Fibroblast of lung (primary cell): ENCODE results near the gene AFMID. TPM values are rescaled to one million over a fixed set of nuclear protein-coding genes. Genes with fewer than 3 reads are reported as not detected.

ENCODE experiments used
- DNase-seq, 2 donors: peaks; one replicate each; pipeline versions ENCODE4 v3.0.0 to v3.0.0-alpha.2; 2010; ENCODE audit warnings: low read depth in 2 of 2
- H2AFZ ChIP-seq: 2 replicates; pipeline ENCODE4 v1.5.1; 2012; ENCODE audit warnings: low read length, control low read depth, inconsistent platforms
- H3K27ac ChIP-seq: 2 replicates; pipeline ENCODE4 v1.5.1; 2011; ENCODE audit warnings: low read length, control low read depth; ENCODE audit not compliant: insufficient read depth
- H3K27me3 ChIP-seq: 2 replicates; pipeline ENCODE4 v1.5.1; 2011; ENCODE audit warnings: mild to moderate bottlenecking, low read length; ENCODE audit not compliant: control insufficient read depth, insufficient read depth
- H3K36me3 ChIP-seq: 2 replicates; pipeline ENCODE4 v1.5.1; 2011; ENCODE audit warnings: low read length; ENCODE audit not compliant: control insufficient read depth, insufficient read depth
- H3K4me1 ChIP-seq: 2 replicates; pipeline ENCODE4 v1.5.1; 2011; ENCODE audit warnings: low read length; ENCODE audit not compliant: control insufficient read depth, insufficient read depth; ENCODE audit errors: extremely low read depth
- H3K4me2 ChIP-seq: 2 replicates; pipeline ENCODE4 v1.5.1; 2011; ENCODE audit warnings: low read length, control low read depth; ENCODE audit not compliant: insufficient read depth; ENCODE audit errors: extremely low read depth
- H3K4me3 ChIP-seq, 4 experiments: fragments of 200-600 bp in 1 of 4; sonication (generic) in 1 of 4; replicated peaks in 1 of 4; 2 replicates each; pipeline ENCODE4 v1.5.1; 2011 to 2016; ENCODE audit warnings: low read length in 4 of 4, low read depth in 3 of 4, mild to moderate bottlenecking in 3 of 4, control low read depth in 2 of 4, inconsistent platforms in 1 of 4, mixed read lengths in 1 of 4; ENCODE audit not compliant: insufficient read depth in 1 of 4; ENCODE audit errors: control extremely low read depth in 1 of 4
- H3K79me2 ChIP-seq: 2 replicates; pipeline ENCODE4 v1.5.1; 2012; ENCODE audit warnings: mild to moderate bottlenecking, low read length, inconsistent platforms; ENCODE audit not compliant: control insufficient read depth, insufficient read depth
- H3K9ac ChIP-seq: 2 replicates; pipeline ENCODE4 v1.5.1; 2011; ENCODE audit warnings: mild to moderate bottlenecking, low read length, control low read depth; ENCODE audit not compliant: insufficient read depth
- H3K9me3 ChIP-seq: 2 replicates; pipeline ENCODE4 v1.5.1; 2012; ENCODE audit warnings: low read depth, low read length; ENCODE audit not compliant: control insufficient read depth, insufficient read depth
- H4K20me1 ChIP-seq: 2 replicates; pipeline ENCODE4 v1.5.1; 2011; ENCODE audit warnings: low read length; ENCODE audit not compliant: control insufficient read depth, insufficient read depth; ENCODE audit errors: extremely low read depth
- CTCF ChIP-seq, 2 donors: IDR thresholded peaks in 1 of 2; conservative IDR thresholded peaks in 1 of 2; 1 replicate in 1 of 2; 2 replicates in 1 of 2; pipeline ENCODE4 v1.5.1; 2011 to 2012; ENCODE audit warnings: low read length in 2 of 2, control low read depth in 1 of 2, inconsistent platforms in 1 of 2, low read depth in 1 of 2, mild to moderate bottlenecking in 1 of 2
- EZH2 ChIP-seq: IDR thresholded peaks from 2 replicates; pipeline ENCODE4 v1.5.1; 2012; ENCODE audit warnings: low read length, control low read depth, mild to moderate bottlenecking; ENCODE audit errors: missing control alignments
- polyA plus RNA-seq, 2 donors: library from polyadenylated mRNA; depleted of rRNA in 1 of 2; stranded (reverse) in 1 of 2; unstranded in 1 of 2; fragments of >200 nt; gene quantifications; 2 replicates each; pipeline ENCODE4 v1.2.1, GENCODE V29; 2011 to 2012; ENCODE audit warnings: missing spikeins in 1 of 2
- total RNA-seq: library from RNA; depleted of rRNA; stranded (reverse); fragments of >200 nt; gene quantifications from 2 replicates; pipeline ENCODE4 v1.2.1, GENCODE V29; 2014

The AFMID gene
- total and polyA plus RNA-seq, 2 donors (not counting 1 experiment from before 2014, with no cell fraction given): 28.1 to 29.2 TPM

GRCh38 chr17:78248051-78248914, 61.1 kb downstream of the AFMID start:
- Histone ChIP-seq H3K9ac (no peak overlapping the region), H3K27me3 (peaks cover 2% of the 10 kb centered on the region), H3K79me2 (no peaks in the 10 kb centered on the region), H3K4me2 (no peak overlapping the region), H3K27ac (no peak overlapping the region), H3K36me3 (no peaks in the 10 kb centered on the region), H3K4me3 (no peak overlapping the region), H3K4me1 (peaks cover 4% of the 10 kb centered on the region), H2AFZ (no peak overlapping the region), H4K20me1 (no peaks in the 10 kb centered on the region), H3K9me3 (no peaks in the 10 kb centered on the region)
- no peak for DNase-seq
- TF ChIP-seq EZH2 (no peak), CTCF (conservative IDR thresholded peaks at IDR 0.05 in 1 of 2, IDR thresholded peaks at IDR 0.05 in 1 of 2; ENCODE audit: low read depth in 1 of 2, low read length in 2 of 2) (no peak)

GRCh38 chr17:78249074-78249817, 62.1 kb downstream of the AFMID start:
- Histone ChIP-seq H3K4me2 (no peak overlapping the region), H4K20me1 (no peaks in the 10 kb centered on the region), H3K79me2 (no peaks in the 10 kb centered on the region), H3K27ac (no peak overlapping the region), H3K27me3 (peaks cover 2% of the 10 kb centered on the region), H3K36me3 (no peaks in the 10 kb centered on the region), H3K9me3 (no peaks in the 10 kb centered on the region), H2AFZ (no peak overlapping the region), H3K4me3 (no peak overlapping the region), H3K9ac (no peak overlapping the region), H3K4me1 (peaks cover 4% of the 10 kb centered on the region)
- DNase-seq: no peak
- TF ChIP-seq EZH2 (no peak), CTCF (conservative IDR thresholded peaks at IDR 0.05 in 1 of 2, IDR thresholded peaks at IDR 0.05 in 1 of 2; ENCODE audit: low read depth in 1 of 2, low read length in 2 of 2) (no peak)
